A673 (cell line): Measurements from ENCODE around the gene AGXT2.

Experiments
- CTCF ChIP-seq: fragments of 300-800, 200-600 bp; sonication (generic); conservative IDR thresholded peaks from 2 replicates; pipeline ENCODE4 v1.5.1; 2017; ENCODE audit warnings: low read depth, mild to moderate bottlenecking, antibody characterized with exemption, low read length, moderate library complexity, mixed read lengths
- EZH2 ChIP-seq: fragments of 200-600 bp; sonication (generic); IDR thresholded peaks from 2 replicates; pipeline ENCODE4 v1.6.1; 2017; ENCODE audit warnings: borderline replicate concordance, low read depth, mild to moderate bottlenecking, mixed read lengths, antibody characterized with exemption, low read length; ENCODE audit not compliant: poor library complexity, severe bottlenecking

GRCh38 chr5:35044649-35045048 is 3.1 kb downstream of the AGXT2 start:
- TF ChIP-seq CTCF (no peak), EZH2 (no peak)
